IPS DF 4.7 (cell line): ENCODE measurements around the gene CACNA2D1.
"Not testable (repeated sequence)": the region's sequence is repeated elsewhere in the genome, so short reads cannot be mapped to it uniquely, and the experiment has no call there.

Experiments
- DNase-seq: peaks from one replicate; pipeline ENCODE4 v3.0.0-alpha.2; 2013; ENCODE audit warnings: low spot score; ENCODE audit errors: extremely low read depth

The CACNA2D1 gene

GRCh38 chr7:82049891-82050533, 393.6 kb downstream of the CACNA2D1 start:
- no peak for DNase-seq

- DNase-seq = no peak
These were observed 394.1 kb downstream of the CACNA2D1 start for GRCh38 chr7:82049442-82049841.

- DNase-seq = no peak
These were observed 399.0 kb downstream of the CACNA2D1 start for GRCh38 chr7:82044497-82045080.

- no peak for DNase-seq
These were observed 404.0 kb downstream of the CACNA2D1 start for GRCh38 chr7:82039621-82040020.

- DNase-seq = no peak
These were observed 407.3 kb downstream of the CACNA2D1 start for GRCh38 chr7:82036146-82036886.

GRCh38 chr7:82035456-82035855, 408.1 kb downstream of the CACNA2D1 start:
- DNase-seq = no peak

- DNase-seq = no peak
These were observed 410.7 kb downstream of the CACNA2D1 start for GRCh38 chr7:82032901-82033300.

GRCh38 chr7:82029236-82029913, 414.2 kb downstream of the CACNA2D1 start:
- no peak for DNase-seq

- DNase-seq = no peak
These were observed 415.5 kb downstream of the CACNA2D1 start for GRCh38 chr7:82028097-82028496.

GRCh38 chr7:82021713-82022112, 421.9 kb downstream of the CACNA2D1 start:
- no peak for DNase-seq

GRCh38 chr7:82021036-82021435, 422.5 kb downstream of the CACNA2D1 start:
- DNase-seq = no peak

- DNase-seq = no peak
These were observed 423.8 kb downstream of the CACNA2D1 start for GRCh38 chr7:82019551-82020475.

- no peak for DNase-seq
These were observed 425.4 kb downstream of the CACNA2D1 start for GRCh38 chr7:82018226-82018625.

GRCh38 chr7:82017334-82017943, 426.1 kb downstream of the CACNA2D1 start:
- DNase-seq = no peak

GRCh38 chr7:82015751-82016150, 427.8 kb downstream of the CACNA2D1 start:
- DNase-seq = no peak

- DNase-seq = not testable (repeated sequence)
These were observed 429.0 kb downstream of the CACNA2D1 start for GRCh38 chr7:82014574-82014973.

- DNase-seq = no peak
These were observed 431.1 kb downstream of the CACNA2D1 start for GRCh38 chr7:82012453-82012852.

- DNase-seq = no peak
These were observed 433.2 kb downstream of the CACNA2D1 start for GRCh38 chr7:82010416-82010815.

GRCh38 chr7:82007315-82007714, 436.3 kb downstream of the CACNA2D1 start:
- no peak for DNase-seq

GRCh38 chr7:82005056-82005455, 438.5 kb downstream of the CACNA2D1 start:
- no peak for DNase-seq

GRCh38 chr7:81993186-81993585, 450.4 kb downstream of the CACNA2D1 start:
- no peak for DNase-seq
